GM23338 (cell line): ENCODE results near the gene CLDN7. TPM values are rescaled to one million over a fixed set of nuclear protein-coding genes. Genes with fewer than 3 reads are reported as not detected.

Experiments used
- ATAC-seq: fragments of 200-7000 bp; cut with Tn5 transposase; 3 replicates; pipeline ENCODE4 v1.9.1; 2020
- DNase-seq: peaks from one replicate; pipeline ENCODE4 v3.0.0-alpha.2; 2015; ENCODE audit warnings: low spot score
- H2AFZ ChIP-seq: fragments of 200-600 bp; sonication (generic); 2 replicates; pipeline ENCODE4 v1.8.0; 2016; ENCODE audit warnings: antibody characterized with exemption, mild to moderate bottlenecking, moderate library complexity
- H3F3A ChIP-seq: fragments of 200-600 bp; sonication (generic); replicated peaks from 2 replicates; pipeline ENCODE4 v1.8.0; 2017; ENCODE audit warnings: antibody characterized with exemption, mixed run types, low read depth
- H3K27ac ChIP-seq: fragments of 200-600 bp; sonication (generic); 2 replicates; pipeline ENCODE4 v1.6.1; 2016; ENCODE audit warnings: low read depth
- H3K27me3 ChIP-seq: fragments of 200-600 bp; sonication (generic); 2 replicates; pipeline ENCODE4 v1.8.0; 2016; ENCODE audit warnings: mild to moderate bottlenecking, mixed run types, moderate library complexity; ENCODE audit not compliant: insufficient read depth
- H3K36me3 ChIP-seq: fragments of 200-600 bp; sonication (generic); 2 replicates; pipeline ENCODE4 v1.8.0; 2016; ENCODE audit warnings: mild to moderate bottlenecking; ENCODE audit not compliant: insufficient read depth
- H3K4me1 ChIP-seq: fragments of 200-600 bp; sonication (generic); 2 replicates; pipeline ENCODE4 v1.8.0; 2016; ENCODE audit warnings: mild to moderate bottlenecking, moderate library complexity; ENCODE audit not compliant: insufficient read depth
- H3K4me2 ChIP-seq: fragments of 200-600 bp; sonication (generic); 2 replicates; pipeline ENCODE4 v1.7.1; 2017; ENCODE audit warnings: mixed run types
- H3K4me3 ChIP-seq: fragments of 200-600 bp; sonication (generic); 2 replicates; pipeline ENCODE4 v1.6.1; 2016; ENCODE audit warnings: mixed run types
- H3K79me2 ChIP-seq: fragments of 200-600 bp; sonication (generic); replicated peaks from 2 replicates; pipeline ENCODE4 v1.8.0; 2017; ENCODE audit warnings: mild to moderate bottlenecking; ENCODE audit not compliant: insufficient read depth
- H3K9me2 ChIP-seq: fragments of 200-600 bp; sonication (generic); 2 replicates; pipeline ENCODE4 v1.8.0; 2017; ENCODE audit not compliant: insufficient read depth
- H4K20me1 ChIP-seq: fragments of 200-600 bp; sonication (generic); replicated peaks from 2 replicates; pipeline ENCODE4 v1.8.0; 2017; ENCODE audit warnings: mild to moderate bottlenecking; ENCODE audit not compliant: insufficient read depth
- H3K27ac Mint-ChIP-seq: 2 replicates; pipeline ENCODE4 v1.8.0; 2020; ENCODE audit warnings: inconsistent platforms, mild to moderate bottlenecking, moderate library complexity, mixed read lengths
- H3K27me3 Mint-ChIP-seq: 3 replicates; pipeline ENCODE4 v1.8.0; 2022; ENCODE audit warnings: low read depth, mild to moderate bottlenecking, moderate library complexity, mixed read lengths, inconsistent platforms; ENCODE audit not compliant: insufficient read depth, poor library complexity
- H3K36me3 Mint-ChIP-seq: 3 replicates; pipeline ENCODE4 v1.8.0; 2021; ENCODE audit warnings: low read depth, mild to moderate bottlenecking, inconsistent platforms, moderate library complexity, mixed read lengths
- H3K4me1 Mint-ChIP-seq: 3 replicates; pipeline ENCODE4 v1.8.0; 2020; ENCODE audit warnings: mild to moderate bottlenecking, inconsistent platforms, mixed read lengths
- H3K4me3 Mint-ChIP-seq: 3 replicates; pipeline ENCODE4 v1.8.0; 2021; ENCODE audit warnings: moderate library complexity, mild to moderate bottlenecking, inconsistent platforms, mixed read lengths
- H3K9me3 Mint-ChIP-seq: 3 replicates; pipeline ENCODE4 v1.8.0; 2020; ENCODE audit warnings: moderate library complexity, mild to moderate bottlenecking, inconsistent platforms, mixed read lengths
- CTCF ChIP-seq, 2 experiments: fragments of 200-600 bp in 1 of 2; sonication (generic) in 1 of 2; conservative IDR thresholded peaks; 2 replicates each; pipeline versions ENCODE4 v1.5.1 to v1.6.1; 2016 to 2017; ENCODE audit warnings: antibody characterized with exemption in 2 of 2, low read depth in 2 of 2, mild to moderate bottlenecking in 2 of 2, moderate library complexity in 1 of 2
- NANOG ChIP-seq: IDR thresholded peaks from 2 replicates; pipeline ENCODE4 v1.6.1; 2016; ENCODE audit warnings: antibody characterized with exemption, borderline replicate concordance
- ZNF462 ChIP-seq: fragments of 250-450 bp; sonication (Bioruptor Pico); IDR thresholded peaks from 2 replicates; pipeline ENCODE4 v1.5.0; 2020; ENCODE audit warnings: mild to moderate bottlenecking, moderate library complexity
- polyA plus RNA-seq: library from polyadenylated mRNA; unstranded; fragments of >200 nt; fragmentation: Nextera tagmentation; extraction: Ambion mirVana; gene quantifications from 2 replicates; pipeline ENCODE4 v1.2.1, GENCODE V29; 2016
- total RNA-seq: library from RNA; depleted of rRNA; stranded (reverse); fragments of >200 nt; shearing (Covaris generic); gene quantifications from 2 replicates; pipeline ENCODE4 v1.2.3, GENCODE V29; 2014

The CLDN7 gene
- total and polyA plus RNA-seq, 2 experiments from 2014 or later, result 50.7 to 111 TPM

GRCh38 chr17:7239091-7240027, 22.9 kb downstream of the CLDN7 start, which contains the start of gene PHF23 (continued):
- no peak for TF ChIP-seq ZNF462

GRCh38 chr17:7238420-7239090, 23.7 kb downstream of the CLDN7 start:
- Mint-ChIP-seq H3K4me3 (peak overlapping the region; percentile 87), H3K27ac (peak overlapping the region; percentile 98), H3K4me1 (peaks cover 38% of the 10 kb centered on the region), H3K36me3 (peaks cover 54% of the 10 kb centered on the region), H3K9me3 (peaks cover 3% of the 10 kb centered on the region), H3K27me3 (peaks cover 35% of the 10 kb centered on the region)
- H3K4me3 ChIP-seq, result peak overlapping the region; percentile 99
- ATAC-seq (no peak), DNase-seq (no peak)
- H3K27ac ChIP-seq, result peak overlapping the region; percentile 88; the same call in 1 of the 2 replicates
- H3K4me1 ChIP-seq, result peaks cover 18% of the 10 kb centered on the region
- H2AFZ ChIP-seq, result no peak overlapping the region
- H3K9me2 ChIP-seq, result no peaks in the 10 kb centered on the region
- peaks cover 42% of the 10 kb centered on the region for H3F3A ChIP-seq
- H3K79me2 ChIP-seq, result peaks cover 49% of the 10 kb centered on the region
- peaks cover 17% of the 10 kb centered on the region for H4K20me1 ChIP-seq
- peaks cover 17% of the 10 kb centered on the region for H3K36me3 ChIP-seq
- no peak for TF ChIP-seq NANOG
- no peak for TF ChIP-seq CTCF (conservative IDR thresholded peaks at IDR 0.05; ENCODE audit: low read depth in 2 of 2)
- H3K4me2 ChIP-seq, result peak overlapping the region; percentile 92
- H3K27me3 ChIP-seq, result no peaks in the 10 kb centered on the region
